IMR-90 (cell line): Measurements from ENCODE around the gene TTC8. TPM values are rescaled to one million over a fixed set of nuclear protein-coding genes. Genes with fewer than 3 reads are reported as not detected.
A peak's percentile ranks its signal among the peaks of the same experiment; 100 is the strongest.

Experiments
- ATAC-seq: fragments of 200-7000 bp; cut with Tn5 transposase; 2 replicates; pipeline ENCODE4 v1.9.1; 2020; ENCODE audit warnings: low read depth, mild to moderate bottlenecking, moderate library complexity
- BruUV-seq: library from RNA; stranded (reverse); fragments of 400-500 nt; replicated peaks from 2 replicates; lab custom pipeline; 2021; lab: Mats Ljungman, UMichigan
- CTCF ChIA-PET: fragments of 300-600 bp; formaldehyde crosslinking; extraction: SDS; loops from one replicate; lab custom pipeline; 2021; ENCODE audit warnings: antibody characterized with exemption; lab: Yijun Ruan, JAX
- POLR2A ChIA-PET: fragments of 300-600 bp; sonication (Branson Sonifier 250); formaldehyde crosslinking; loops from one replicate; lab custom pipeline; 2022; ENCODE audit warnings: antibody characterized with exemption; ENCODE audit not compliant: unreplicated experiment; lab: Charles Lee
- DNase-seq: peaks from one replicate; pipeline ENCODE4 v3.0.0; 2013
- H2AFZ ChIP-seq: replicated peaks from 2 replicates; pipeline ENCODE3; 2013; ENCODE audit warnings: low read length, mild to moderate bottlenecking; ENCODE audit not compliant: poor library complexity
- H2AK5ac ChIP-seq: 2 replicates; pipeline ENCODE4 v1.6.1; 2013; ENCODE audit warnings: low read depth, low read length, inconsistent platforms
- H2AK9ac ChIP-seq: replicated peaks from 2 replicates; pipeline ENCODE3; 2013; ENCODE audit warnings: mild to moderate bottlenecking, low read depth, low read length, moderate library complexity; ENCODE audit not compliant: poor library complexity
- H2BK120ac ChIP-seq: 2 replicates; pipeline ENCODE4 v1.6.1; 2013; ENCODE audit warnings: low read depth, low read length, inconsistent platforms
- H2BK15ac ChIP-seq: 3 replicates; pipeline ENCODE4 v1.6.1; 2013; ENCODE audit warnings: low read depth, low read length, inconsistent platforms
- H2BK20ac ChIP-seq: 2 replicates; pipeline ENCODE4 v1.6.1; 2013; ENCODE audit warnings: low read depth, mild to moderate bottlenecking, inconsistent platforms, low read length, moderate library complexity
- H2BK5ac ChIP-seq: 2 replicates; pipeline ENCODE4 v1.6.1; 2013; ENCODE audit warnings: mild to moderate bottlenecking, low read depth, low read length, inconsistent platforms; ENCODE audit not compliant: poor library complexity, severe bottlenecking
- H3K14ac ChIP-seq: replicated peaks from 2 replicates; pipeline ENCODE4 v1.6.1; 2013; ENCODE audit warnings: low read depth, low read length, inconsistent platforms
- H3K18ac ChIP-seq: 2 replicates; pipeline ENCODE4 v1.6.1; 2013; ENCODE audit warnings: low read depth, low read length, control low read depth
- H3K23ac ChIP-seq: 2 replicates; pipeline ENCODE4 v1.6.1; 2013; ENCODE audit warnings: low read depth, low read length, inconsistent platforms
- H3K27ac ChIP-seq: 2 replicates; pipeline ENCODE4 v1.5.1; 2013; ENCODE audit warnings: mild to moderate bottlenecking, control low read depth, low read length; ENCODE audit not compliant: insufficient read depth
- H3K27me3 ChIP-seq: 2 replicates; pipeline ENCODE4 v1.6.1; 2013; ENCODE audit warnings: low read length; ENCODE audit not compliant: control insufficient read depth, insufficient read depth
- H3K36me3 ChIP-seq: 2 replicates; pipeline ENCODE4 v1.6.1; 2013; ENCODE audit warnings: low read length, mixed read lengths; ENCODE audit not compliant: control insufficient read depth, insufficient read depth
- H3K4ac ChIP-seq: 2 replicates; pipeline ENCODE4 v1.6.1; 2013; ENCODE audit warnings: low read depth, low read length, inconsistent platforms
- H3K4me1 ChIP-seq: 2 replicates; pipeline ENCODE4 v1.6.1; 2013; ENCODE audit warnings: low read length, mixed read lengths; ENCODE audit not compliant: control insufficient read depth, insufficient read depth
- H3K4me2 ChIP-seq: 2 replicates; pipeline ENCODE4 v1.6.1; 2013; ENCODE audit warnings: low read depth, mild to moderate bottlenecking, control low read depth, low read length, moderate library complexity
- H3K4me3 ChIP-seq: 2 replicates; pipeline ENCODE4 v1.5.1; 2013; ENCODE audit warnings: low read depth, mild to moderate bottlenecking, control low read depth, low read length, moderate library complexity; ENCODE audit not compliant: insufficient read depth
- H3K56ac ChIP-seq: 2 replicates; pipeline ENCODE4 v1.6.1; 2013; ENCODE audit warnings: low read length, inconsistent platforms; ENCODE audit not compliant: insufficient read depth; ENCODE audit errors: extremely low read depth
- H3K79me1 ChIP-seq, 2 experiments: 2 replicates each; pipeline ENCODE4 v1.6.1; 2013; ENCODE audit warnings: low read length in 2 of 2, inconsistent platforms in 1 of 2, low read depth in 1 of 2
- H3K9ac ChIP-seq: 2 replicates; pipeline ENCODE4 v1.6.1; 2013; ENCODE audit warnings: low read depth, low read length, control low read depth
- H3K9me1 ChIP-seq: 2 replicates; pipeline ENCODE4 v1.6.1; 2013; ENCODE audit warnings: low read length, inconsistent platforms; ENCODE audit not compliant: insufficient read depth
- H3K9me3 ChIP-seq: 2 replicates; pipeline ENCODE4 v1.6.1; 2013; ENCODE audit warnings: low read length; ENCODE audit not compliant: control insufficient read depth, insufficient read depth
- H4K20me1 ChIP-seq: 2 replicates; pipeline ENCODE4 v1.6.1; 2013; ENCODE audit warnings: low read length, inconsistent platforms; ENCODE audit not compliant: insufficient read depth
- H4K5ac ChIP-seq: 2 replicates; pipeline ENCODE4 v1.6.1; 2013; ENCODE audit warnings: mild to moderate bottlenecking, low read depth, low read length, control low read depth
- H4K8ac ChIP-seq, 2 experiments: 2 replicates each; pipeline ENCODE4 v1.6.1; 2013; ENCODE audit warnings: low read depth in 2 of 2, low read length in 2 of 2, control low read depth in 1 of 2, inconsistent platforms in 1 of 2
- H4K91ac ChIP-seq: 2 replicates; pipeline ENCODE4 v1.6.1; 2013; ENCODE audit warnings: low read depth, low read length, inconsistent platforms; ENCODE audit not compliant: insufficient read depth
- BHLHE40 ChIP-seq: fragments of 150-350 bp; IDR thresholded peaks from 2 replicates; pipeline ENCODE4 v1.6.1; 2016; ENCODE audit warnings: mild to moderate bottlenecking, low read depth, low read length
- CEBPB ChIP-seq: IDR thresholded peaks from 2 replicates; pipeline ENCODE4 v1.6.1; 2012; ENCODE audit warnings: low read depth, low read length, improper control_type of control experiment
- CHD1 ChIP-seq: IDR thresholded peaks from 2 replicates; pipeline ENCODE4 v1.6.1; 2012; ENCODE audit warnings: low read depth, low read length, improper control_type of control experiment
- CTCF ChIP-seq: conservative IDR thresholded peaks from 2 replicates; pipeline ENCODE4 v1.5.1; 2012; ENCODE audit warnings: mild to moderate bottlenecking, low read depth, low read length, improper control_type of control experiment
- ELK1 ChIP-seq: fragments of 150-350 bp; IDR thresholded peaks from 2 replicates; pipeline ENCODE4 v1.6.1; 2016; ENCODE audit warnings: low read depth, mild to moderate bottlenecking, low read length, moderate library complexity, borderline replicate concordance
- FOS ChIP-seq: fragments of 150-350 bp; IDR thresholded peaks from 2 replicates; pipeline ENCODE4 v1.6.1; 2016; ENCODE audit warnings: low read depth, low read length
- MAFK ChIP-seq: IDR thresholded peaks from 2 replicates; pipeline ENCODE4 v1.6.1; 2012; ENCODE audit warnings: low read depth, low read length, improper control_type of control experiment
- MAZ ChIP-seq: IDR thresholded peaks from 2 replicates; pipeline ENCODE4 v1.6.1; 2012; ENCODE audit warnings: low read depth, mild to moderate bottlenecking, low read length, improper control_type of control experiment, moderate library complexity, borderline replicate concordance
- MXI1 ChIP-seq: IDR thresholded peaks from 2 replicates; pipeline ENCODE4 v1.6.1; 2012; ENCODE audit warnings: low read depth, mild to moderate bottlenecking, low read length, moderate library complexity, borderline replicate concordance
- NFE2L2 ChIP-seq: fragments of 150-350 bp; IDR thresholded peaks from 2 replicates; pipeline ENCODE4 v1.6.1; 2016; ENCODE audit warnings: low read depth, mild to moderate bottlenecking, low read length
- POLR2A ChIP-seq: IDR thresholded peaks from 2 replicates; pipeline ENCODE4 v1.6.1; 2012; ENCODE audit warnings: mild to moderate bottlenecking, low read depth, low read length
- RAD21 ChIP-seq: IDR thresholded peaks from 2 replicates; pipeline ENCODE4 v1.6.1; 2012; ENCODE audit warnings: low read length, improper control_type of control experiment
- RCOR1 ChIP-seq: IDR thresholded peaks from 2 replicates; pipeline ENCODE4 v1.6.1; 2012; ENCODE audit warnings: mild to moderate bottlenecking, low read length, improper control_type of control experiment; ENCODE audit not compliant: insufficient replicate concordance
- RFX5 ChIP-seq: IDR thresholded peaks from 2 replicates; pipeline ENCODE4 v1.8.0; 2012; ENCODE audit warnings: low read depth, mild to moderate bottlenecking, low read length, moderate library complexity
- SMC3 ChIP-seq: fragments of 150-350 bp; IDR thresholded peaks from 2 replicates; pipeline ENCODE4 v1.6.1; 2016; ENCODE audit warnings: low read depth, mild to moderate bottlenecking, antibody characterized with exemption, low read length, moderate library complexity
- USF2 ChIP-seq: fragments of 150-350 bp; IDR thresholded peaks from 2 replicates; pipeline ENCODE4 v1.6.1; 2017; ENCODE audit warnings: mild to moderate bottlenecking, antibody characterized with exemption, low read length, low read depth
- WGBS, 2 experiments: methylation state at CpG; one replicate each; pipeline versions ENCODE4 v1.1.5 to v1.1.7; 2013; ENCODE audit warnings: missing lambda C conversion rate in 2 of 2; ENCODE audit not compliant: insufficient read length in 1 of 2; ENCODE audit errors: extremely low coverage in 2 of 2; 5-methylcytosine and 5-hydroxymethylcytosine counted together
- dilution Hi-C: fragments of 300-500 bp; cut with HindIII; formaldehyde crosslinking; loops from one replicate; pipeline ENCODE4 v1.14.3; 2018; ENCODE audit warnings: low sequenced_read_pairs; ENCODE audit not compliant: unreplicated experiment
- in situ Hi-C: fragments of 300-500 bp; cut with MboI; formaldehyde crosslinking; loops from 3 replicates; pipeline ENCODE4 v1.14.3; 2019; ENCODE audit warnings: low sequenced_read_pairs, inconsistent platforms, mixed read lengths
- intact Hi-C: fragments of 100-400 bp; cut with micrococcal nuclease; formaldehyde crosslinking; loops from 2 replicates; pipeline ENCODE4 v1.10.0; 2022
- polyA plus RNA-seq, 3 experiments: library from polyadenylated mRNA; depleted of rRNA; stranded (reverse); fragments of >200 nt; gene quantifications; 2 replicates each; pipeline ENCODE4 v1.2.3, GENCODE V29; 2012; ENCODE audit warnings: low replicate concordance in 1 of 3
- total RNA-seq: library from RNA; depleted of rRNA; stranded (reverse); fragments of >200 nt; gene quantifications from 2 replicates; pipeline ENCODE4 v1.2.3, GENCODE V29; 2012

The TTC8 gene
- total and polyA plus RNA-seq, 2 of the 4 experiments (the other 2 are of a cell fraction), result 48.9 to 84.2 TPM

- H3K14ac ChIP-seq, result no peak overlapping the region; the same call in 1 of the 2 replicates
- intact Hi-C loops (loop anchor here (10.0 kb wide), 1 partner anchor 174 kb away; no protein-coding TSS in a partner anchor), dilution Hi-C loops (no loop called here), in situ Hi-C loops (no loop called here)
- H2BK5ac ChIP-seq, result peak overlapping the region; percentile 98
- CTCF ChIA-PET, result interaction anchor here (1.2 kb wide), 2 partner anchors 25 to 173 kb away, joined by 3 read pairs; no protein-coding TSS in a partner anchor
- H3K4ac ChIP-seq, result peak overlapping the region; percentile 76
- no peak overlapping the region for H2AK9ac ChIP-seq
- H4K8ac ChIP-seq, result peak overlapping the region in 1 of 2 experiments; percentile 68; a peak in 2 of 4 replicates
- peak overlapping the region; percentile 51 for H2BK20ac ChIP-seq
- no peak overlapping the region for H3K4me3 ChIP-seq
- peaks cover 16 to 40% of the 10 kb centered on the region in 2 experiments for H3K79me1 ChIP-seq
- H3K9ac ChIP-seq, result no peak overlapping the region
- peak overlapping the region; percentile 91 for H2AK5ac ChIP-seq
- no CpG with 5 or more reads among the region's 5 CpGs for WGBS, 2 experiments
- no peaks in the 10 kb centered on the region for H3K27me3 ChIP-seq
- no peak overlapping the region for H2AFZ ChIP-seq
- peaks cover 4% of the 10 kb centered on the region for H3K36me3 ChIP-seq
- peaks cover 3% of the 10 kb centered on the region; the same call in 1 of the 2 replicates for H3K9me1 ChIP-seq
- H4K5ac ChIP-seq, result 0 out of 2 replicates have a peak overlapping the region, but pooled peaks have one; percentile 75
- H4K91ac ChIP-seq, result peak overlapping the region; percentile 77
- H4K20me1 ChIP-seq, result no peaks in the 10 kb centered on the region
- no peak for DNase-seq
- peak overlapping the region; percentile 62; the same call in 1 of the 2 replicates for H3K56ac ChIP-seq
- H3K23ac ChIP-seq, result no peak overlapping the region
- POLR2A ChIA-PET, result interaction anchor here (1.1 kb wide), 1 partner anchor 15 kb away, joined by 4 read pairs; no protein-coding TSS in a partner anchor
- H2BK15ac ChIP-seq, result peak overlapping the region; percentile 89; the same call in 1 of the 3 replicates
- H3K4me2 ChIP-seq, result no peak overlapping the region
- no peaks in the 10 kb centered on the region for H3K9me3 ChIP-seq
- BruUV-seq, result no TSS peak
- no peak for TF ChIP-seq CHD1
- no peak for TF ChIP-seq RFX5
- no peak for TF ChIP-seq MXI1
- no peak for TF ChIP-seq CTCF
- TF ChIP-seq MAFK, result no peak
- TF ChIP-seq RCOR1, result no peak
- no peak for TF ChIP-seq POLR2A
- TF ChIP-seq SMC3, result no peak
- no peak for TF ChIP-seq MAZ
- TF ChIP-seq NFE2L2, result no peak
- TF ChIP-seq USF2, result no peak
- no peak for TF ChIP-seq ELK1
- TF ChIP-seq CEBPB, result no peak
- no peak for TF ChIP-seq BHLHE40
- no peak for TF ChIP-seq RAD21
- no peak for TF ChIP-seq FOS
- peaks cover 12% of the 10 kb centered on the region for H3K4me1 ChIP-seq
- peak overlapping the region; percentile 84 for H2BK120ac ChIP-seq
- no peak for ATAC-seq
- peak overlapping the region; percentile 62; the same call in 1 of the 2 replicates for H3K27ac ChIP-seq
- H3K18ac ChIP-seq, result peak overlapping the region; percentile 47; the same call in 1 of the 2 replicates
Measured at GRCh38 chr14:88840926-88841325, 16.5 kb downstream of the TTC8 start.
